Prostate gland (tissue), 2 donors: Measurements from ENCODE around the gene IDH2.

Source experiments
- CTCF ChIP-seq, 4 experiments: fragments of 200-600 bp in 2 of 4; fragments of 450-650 bp in 2 of 4; sonication (generic) in 2 of 4; IDR thresholded peaks; 1 replicate in 3 of 4; 2 replicates in 1 of 4; pipeline ENCODE4 v1.5.1; 2016 to 2019; ENCODE audit warnings: antibody characterized with exemption in 4 of 4, mild to moderate bottlenecking in 2 of 4, moderate library complexity in 2 of 4
- POLR2A ChIP-seq: fragments of 450-650 bp; IDR thresholded peaks from one replicate; pipeline ENCODE4 v1.6.1; 2016; ENCODE audit warnings: antibody characterized with exemption, mild to moderate bottlenecking
- POLR2AphosphoS5 ChIP-seq: sonication (generic); formaldehyde crosslinking; IDR thresholded peaks from one replicate; pipeline ENCODE4 v1.6.1; 2017; ENCODE audit warnings: antibody characterized with exemption

GRCh38 chr15:90060797-90061196 is 41.5 kb downstream of the IDH2 start:
- TF ChIP-seq POLR2AphosphoS5 (no peak), CTCF (IDR thresholded peaks at IDR 0.05) (no peak), POLR2A (no peak)
